Heart left ventricle (tissue), 16 donors: ENCODE results near the gene ICAM4. TPM values are rescaled to one million over a fixed set of nuclear protein-coding genes. Genes with fewer than 3 reads are reported as not detected.

Source experiments
- ATAC-seq, 4 donors: fragments of 200-7000 bp; cut with Tn5 transposase; one replicate each; pipeline ENCODE4 v1.9.1; 2020 to 2022; ENCODE audit warnings: moderate library complexity in 4 of 4, mild to moderate bottlenecking in 3 of 4, moderate number of reproducible peaks in 1 of 4
- DNase-seq, 5 donors: peaks; one replicate each; pipeline ENCODE4 v3.0.0-alpha.2; 2020
- H3K27ac ChIP-seq, 12 donors: fragments of 200-600 bp; sonication (generic) in 4 of 12; one replicate each; pipeline versions ENCODE4 v1.5.0 to v1.8.0; 2016 to 2022; ENCODE audit warnings: mild to moderate bottlenecking in 2 of 12
- H3K27me3 ChIP-seq, 9 donors: fragments of 200-600 bp; sonication (generic) in 2 of 9; one replicate each; pipeline versions ENCODE4 v1.5.1 to v1.8.0; 2016 to 2022; ENCODE audit warnings: mild to moderate bottlenecking in 3 of 9
- H3K36me3 ChIP-seq, 9 donors: fragments of 200-600 bp; sonication (generic) in 2 of 9; one replicate each; pipeline versions ENCODE4 v1.5.0 to v1.8.0; 2018 to 2022; ENCODE audit warnings: mild to moderate bottlenecking in 2 of 9
- H3K4me1 ChIP-seq, 12 donors: fragments of 200-600 bp; sonication (generic) in 4 of 12; one replicate each; pipeline versions ENCODE4 v1.5.0 to v1.8.0; 2016 to 2022; ENCODE audit warnings: mild to moderate bottlenecking in 3 of 12
- H3K4me3 ChIP-seq, 12 donors: fragments of 200-600 bp; sonication (generic) in 4 of 12; one replicate each; pipeline versions ENCODE4 v1.5.0 to v1.8.0; 2017 to 2022; ENCODE audit warnings: mild to moderate bottlenecking in 9 of 12, moderate library complexity in 4 of 12
- H3K9me3 ChIP-seq, 12 donors: fragments of 200-600 bp; sonication (generic) in 4 of 12; one replicate each; pipeline versions ENCODE4 v1.5.0 to v1.8.0; 2016 to 2022; ENCODE audit warnings: mild to moderate bottlenecking in 1 of 12
- CTCF ChIP-seq, 12 donors: fragments of 200-600 bp; sonication (generic) in 4 of 12; IDR thresholded peaks; one replicate each; pipeline versions ENCODE4 v1.5.0 to v1.8.0; 2018 to 2022; ENCODE audit warnings: antibody characterized with exemption in 12 of 12, mild to moderate bottlenecking in 5 of 12
- POLR2A ChIP-seq, 2 donors: fragments of 450-650 bp; IDR thresholded peaks; one replicate each; pipeline ENCODE4 v1.6.1; 2017; ENCODE audit warnings: antibody characterized with exemption in 2 of 2, mild to moderate bottlenecking in 2 of 2, moderate library complexity in 2 of 2
- WGBS, 4 donors: extraction: QIAGEN DNeasy Blood & Tissue Kit in 2 of 4; methylation state at CpG; one replicate each; pipeline versions ENCODE4 v1.1.5 to v1.1.7; 2013 to 2018; 5-methylcytosine and 5-hydroxymethylcytosine counted together
- intact Hi-C, 10 donors: fragments of 100-400 bp; cut with DNase I; formaldehyde crosslinking; loops; one replicate each; pipeline versions ENCODE4 v1.11.1 to v1.14.2; 2022
- polyA plus RNA-seq, 2 donors: library from polyadenylated mRNA; stranded (reverse); fragments of 200-250 nt; gene quantifications; one replicate each; pipeline ENCODE4 v1.2.3, GENCODE V29; 2013
- total RNA-seq, 9 donors: library from RNA; depleted of rRNA in 2 of 9; stranded (reverse); fragments of >200 nt in 2 of 9; fragmentation: NEBNext Ultra II Directional in 3 of 9; extraction: Animal tissue kit (Norgen Biotek cat#: 25700) in 3 of 9; gene quantifications; one replicate each; pipeline versions ENCODE4 v1.1.0 to v1.2.4, GENCODE V29; 2016 to 2023
- donor health status: ischemic (EF 13 %, LVEDD 7.1; RV severe dilation, severe dysfunction).
- donor health status: healthy with polysubstance abuse.
- donor health status: DM: no; HTN: yes; CAD: no.
- donor health status: DM: no; HTN: no; CAD: no.
- donor health status: ischemic (EF 25% LVEDD 6.9; RV normal size, moderate dysfunction).
- donor health status: ischemic (EF 25% LVEDD 5.7; RV mildly dilated, moderate dysfunction).
- donor health status: healthy.
- donor health status: DM: yes; HTN: yes; CAD: no.
- donor health status: ischemic (EF 35%, LVEDD 5.7; RV mildly dilated, moderate dysfunction).
- donor health status: nonischemic (EF 11% LVEDD 7.7; RV severe dilation, severe dysfunction).
- donor health status: DM: yes; HTN: yes; CAD: no.
- donor health status: PGD.
- donor health status: ischemic (EF 29% LVEDD 5.4; RV normal size, mild dysfunction).
- donor health status: nonischemic (EF 23%, LVEDD 6.1; RV moderate dilation, normal function).

The ICAM4 gene
- total and polyA plus RNA-seq, 11 donors = 0.21 to 1.2 (median 0.62) TPM; not detected in 3

- DNase-seq (no peak), ATAC-seq (no peak)
- H3K27me3 ChIP-seq = no peaks in the 10 kb centered on the region
- H3K4me1 ChIP-seq = peaks cover 0 to 20% (median 13%) of the 10 kb centered on the region in 12 donors
- intact Hi-C loops = loop anchor here in 2 of 10 donors (2.0 to 5.0 kb wide), 2 partner anchors 15 to 44 kb away; partner anchors contain the start of gene RAVER1 (in 1 of the 2)
- H3K27ac ChIP-seq = no peak overlapping the region
- peaks cover 0 to 70% (median 61%) of the 10 kb centered on the region in 9 donors for H3K36me3 ChIP-seq
- no peaks in the 10 kb centered on the region for H3K9me3 ChIP-seq
- 93 to 96% (median 94%) methylated on average over 14 to 15 of the region's 15 CpGs for WGBS, 4 donors
- TF ChIP-seq CTCF (IDR thresholded peaks at IDR 0.05) (no peak), POLR2A (IDR thresholded peaks at IDR 0.05) (no peak)
- no peak overlapping the region for H3K4me3 ChIP-seq
Observed at GRCh38 chr19:10317857-10318462, 31.2 kb downstream of the ICAM4 start.

- H3K27ac ChIP-seq = no peak overlapping the region
- 91 to 94% (median 92%) methylated on average over 13 of the region's 13 CpGs for whole genome bisulfite sequencing, 4 donors
- peaks cover 0 to 20% (median 13%) of the 10 kb centered on the region in 12 donors for H3K4me1 ChIP-seq
- DNase-seq (no peak), ATAC-seq (no peak)
- H3K9me3 ChIP-seq = no peaks in the 10 kb centered on the region
- no peak overlapping the region for H3K4me3 ChIP-seq
- intact Hi-C loops = loop anchor here in 1 of 10 donors (5.0 kb wide), 1 partner anchor 43 kb away; no protein-coding TSS in a partner anchor
- peaks cover 0 to 81% (median 72%) of the 10 kb centered on the region in 9 donors for H3K36me3 ChIP-seq
- no peaks in the 10 kb centered on the region for H3K27me3 ChIP-seq
- TF ChIP-seq CTCF (IDR thresholded peaks at IDR 0.05) = no peak
- no peak for TF ChIP-seq POLR2A (IDR thresholded peaks at IDR 0.05)
Observed at GRCh38 chr19:10318807-10319682, 32.3 kb downstream of the ICAM4 start.

GRCh38 chr19:10320602-10321416, 34.1 kb downstream of the ICAM4 start:
- peaks cover 0 to 9% (median 5%) of the 10 kb centered on the region in 12 donors for H3K4me1 ChIP-seq
- no peaks in the 10 kb centered on the region for H3K9me3 ChIP-seq
- no peak overlapping the region for H3K27ac ChIP-seq
- peaks cover 2 to 98% (median 90%) of the 10 kb centered on the region in 9 donors for H3K36me3 ChIP-seq
- TF ChIP-seq CTCF (IDR thresholded peaks at IDR 0.05) = no peak
- no peak for TF ChIP-seq POLR2A (IDR thresholded peaks at IDR 0.05)
- intact Hi-C loops = no loop called here
- no peak overlapping the region for H3K4me3 ChIP-seq
- WGBS, 4 donors = 93 to 96% (median 95%) methylated on average over 21 to 32 of the region's 32 CpGs
- DNase-seq = no peak
- no peak for ATAC-seq
- no peaks in the 10 kb centered on the region for H3K27me3 ChIP-seq
